GM18517 (cell line): ENCODE results near the gene TTLL9.

Experiments
- ATAC-seq: cut with Tn5 transposase; IDR thresholded peaks from one replicate; pipeline ENCODE4 v1.9.1; 2021; ENCODE audit warnings: mild to moderate bottlenecking, moderate library complexity; ENCODE audit not compliant: unreplicated experiment

TTLL9 gene

GRCh38 chr20:31936420-31936819 lies 66.0 kb downstream of the TTLL9 start:
- ATAC-seq, result no peak

- no peak for ATAC-seq
Observed at GRCh38 chr20:31937820-31938219, 67.4 kb downstream of the TTLL9 start.

GRCh38 chr20:31939661-31940060 lies 69.2 kb downstream of the TTLL9 start:
- ATAC-seq, result no peak

GRCh38 chr20:31943052-31943471 lies 72.6 kb downstream of the TTLL9 start:
- ATAC-seq, result no peak

- no peak for ATAC-seq
Observed at GRCh38 chr20:31945319-31945718, 74.9 kb downstream of the TTLL9 start.

GRCh38 chr20:31945785-31946184 lies 75.4 kb downstream of the TTLL9 start:
- ATAC-seq, result no peak

- no peak for ATAC-seq
Observed at GRCh38 chr20:31948008-31948407, 77.6 kb downstream of the TTLL9 start.

- no peak for ATAC-seq
Observed at GRCh38 chr20:31949877-31950646, 79.6 kb downstream of the TTLL9 start.

GRCh38 chr20:31951203-31951529 lies 80.7 kb downstream of the TTLL9 start:
- no peak for ATAC-seq

GRCh38 chr20:31951530-31952453 lies 81.4 kb downstream of the TTLL9 start, which contains the start of gene PDRG1:
Gene PDRG1, minus strand, starts transcription at chr20:31952046. Its CDS starts 85 bp downstream, at chr20:31951961.
- peak; percentile 78 for ATAC-seq

- ATAC-seq, result no peak
Observed at GRCh38 chr20:31953556-31954148, 83.2 kb downstream of the TTLL9 start.

GRCh38 chr20:31954500-31954899 lies 84.1 kb downstream of the TTLL9 start:
- ATAC-seq, result no peak

GRCh38 chr20:31956556-31957526 lies 86.4 kb downstream of the TTLL9 start:
- no peak for ATAC-seq

GRCh38 chr20:31962761-31963160 lies 92.3 kb downstream of the TTLL9 start:
- ATAC-seq, result no peak

- ATAC-seq, result no peak
Observed at GRCh38 chr20:31963889-31964288, 93.5 kb downstream of the TTLL9 start.

GRCh38 chr20:31966991-31967655 lies 96.7 kb downstream of the TTLL9 start:
- no peak for ATAC-seq

GRCh38 chr20:31967830-31968249 lies 97.4 kb downstream of the TTLL9 start, which contains the start of gene XKR7:
Gene XKR7, plus strand, starts transcription at chr20:31968151. Its CDS starts 25 bp downstream, at chr20:31968176.
- ATAC-seq, result no peak

GRCh38 chr20:31968291-31969126 lies 98.1 kb downstream of the TTLL9 start:
- no peak for ATAC-seq

GRCh38 chr20:31969991-31970390 lies 99.6 kb downstream of the TTLL9 start:
- no peak for ATAC-seq
